HG02798 (cell line): ENCODE data around the gene NEB.
"Not testable (repeated sequence)": the region's sequence is repeated elsewhere in the genome, so short reads cannot be mapped to it uniquely, and the experiment has no call there.

Source experiments
- ATAC-seq: cut with Tn5 transposase; IDR thresholded peaks from one replicate; pipeline ENCODE4 v1.9.1; 2021; ENCODE audit warnings: mild to moderate bottlenecking; ENCODE audit not compliant: unreplicated experiment, poor library complexity

NEB gene

DNA sequence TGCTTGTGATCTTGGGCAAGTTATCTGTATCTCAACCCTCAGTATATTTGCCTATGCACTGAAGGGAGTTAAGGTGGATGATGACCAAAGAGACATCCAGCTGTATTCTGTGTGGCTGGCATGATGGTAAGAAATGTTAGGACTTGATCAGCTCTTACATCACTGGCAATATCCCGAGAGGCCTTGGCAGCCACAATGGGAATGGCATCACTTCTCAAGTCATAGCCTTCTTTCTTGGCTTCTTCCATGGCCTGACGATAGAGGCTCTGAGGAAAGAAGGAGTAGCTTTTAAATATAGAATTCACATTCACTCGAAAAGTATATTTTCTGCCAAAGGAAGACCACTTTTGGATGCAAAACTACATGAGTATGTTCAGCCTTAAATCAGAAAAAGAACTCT, 113.5 kb downstream of the NEB start:
- ATAC-seq: no peak

GRCh38 chr2:151619337-151619989, 114.8 kb downstream of the NEB start:
- peak; percentile 45 for ATAC-seq

DNA sequence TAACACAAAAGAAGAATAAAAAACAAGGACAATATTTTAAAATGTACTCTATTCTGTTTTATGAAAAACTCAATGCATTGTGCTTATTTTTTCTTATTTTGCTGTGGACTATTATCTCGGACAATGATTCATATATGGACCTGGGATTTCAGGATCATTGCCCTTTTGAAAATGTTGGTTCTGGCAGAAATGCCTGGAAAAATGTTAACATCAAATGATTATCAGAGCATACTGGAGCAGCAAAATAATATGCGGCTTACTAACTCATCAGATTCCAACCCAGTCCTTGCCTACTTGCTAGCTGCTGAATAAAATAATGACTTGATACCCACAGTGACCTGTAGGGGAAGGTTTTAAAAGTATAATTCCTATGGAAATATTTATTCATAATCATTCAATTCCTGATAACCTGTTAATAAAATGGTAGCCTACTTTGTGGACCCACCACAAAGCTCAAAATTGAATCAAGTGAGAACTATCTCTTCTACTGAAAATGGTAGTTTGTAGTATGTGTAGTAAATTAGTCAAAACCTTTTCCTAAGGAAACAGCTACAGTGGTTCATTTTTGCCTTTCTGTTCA, 117.4 kb downstream of the NEB start:
- ATAC-seq: no peak

GRCh38 chr2:151614606-151615306, 119.5 kb downstream of the NEB start:
- ATAC-seq: no peak

DNA sequence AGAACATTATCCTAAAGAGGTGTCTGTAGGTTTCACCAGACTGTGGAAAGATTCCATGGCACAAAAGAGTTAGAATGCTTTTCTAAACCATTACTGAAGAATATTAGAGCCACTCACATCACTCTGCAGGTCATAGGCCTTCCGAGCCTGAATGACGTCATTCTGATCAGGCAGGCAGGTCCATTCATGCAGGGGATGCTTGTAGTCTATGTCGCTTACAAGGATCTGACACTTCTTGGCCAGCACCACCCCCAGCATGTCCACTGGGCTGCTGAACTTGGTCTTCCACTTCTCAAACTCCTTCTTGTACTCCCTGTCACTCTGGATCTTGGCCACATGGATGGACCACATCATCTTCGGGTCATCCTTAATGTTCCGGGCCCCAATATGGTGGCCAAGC, 120.1 kb downstream of the NEB start:
- ATAC-seq: no peak

DNA sequence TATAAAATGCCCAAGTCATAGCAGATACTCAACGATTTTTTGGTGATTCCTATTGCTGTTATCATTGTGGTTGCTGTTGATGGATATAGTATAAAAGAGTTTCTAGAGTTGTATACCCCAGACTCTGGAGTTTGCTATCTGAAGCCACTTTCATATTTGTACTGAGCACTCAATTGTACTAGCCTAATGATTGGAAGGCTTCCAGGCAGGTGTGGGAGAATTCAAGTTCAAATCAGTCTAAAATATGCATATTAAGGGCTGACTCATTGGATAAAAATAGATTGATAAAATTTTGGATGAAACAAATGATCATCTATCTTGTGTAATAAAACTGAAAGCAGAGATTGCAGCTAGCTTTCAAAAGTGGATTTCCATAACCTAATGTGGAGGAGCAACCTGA, 122.9 kb downstream of the NEB start:
- no peak for ATAC-seq

GRCh38 chr2:151610310-151610709, 124.0 kb downstream of the NEB start:
- ATAC-seq: no peak

GRCh38 chr2:151609705-151610104, 124.6 kb downstream of the NEB start:
- ATAC-seq: no peak

- ATAC-seq: not testable (repeated sequence)
Measured at GRCh38 chr2:151607459-151608424, 126.5 kb downstream of the NEB start.

DNA sequence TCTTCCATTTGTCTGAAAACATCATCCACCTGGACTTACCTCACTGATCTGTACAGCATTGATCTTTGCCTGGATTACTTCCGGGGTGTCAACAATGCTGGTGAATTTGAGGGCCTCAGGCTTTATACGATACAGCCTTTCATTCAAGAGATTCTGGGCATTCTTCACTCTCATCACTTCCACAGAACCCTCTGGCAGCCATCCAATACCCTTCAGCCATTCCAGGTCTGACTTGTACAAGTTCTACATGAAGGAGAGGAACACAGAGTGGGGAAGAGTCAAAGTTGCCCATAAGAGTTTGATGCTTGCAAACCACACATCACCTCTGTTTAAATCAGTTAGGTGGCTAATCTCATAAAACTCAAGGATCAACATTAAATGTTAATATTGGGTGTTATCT, 130.7 kb downstream of the NEB start:
- not testable (repeated sequence) for ATAC-seq

- ATAC-seq: not testable (repeated sequence)
Measured at GRCh38 chr2:151602402-151602801, 131.9 kb downstream of the NEB start.

GRCh38 chr2:151601803-151602202, 132.5 kb downstream of the NEB start:
- ATAC-seq: peak; percentile 55

GRCh38 chr2:151596903-151597608, 137.2 kb downstream of the NEB start:
- not testable (repeated sequence) for ATAC-seq

DNA sequence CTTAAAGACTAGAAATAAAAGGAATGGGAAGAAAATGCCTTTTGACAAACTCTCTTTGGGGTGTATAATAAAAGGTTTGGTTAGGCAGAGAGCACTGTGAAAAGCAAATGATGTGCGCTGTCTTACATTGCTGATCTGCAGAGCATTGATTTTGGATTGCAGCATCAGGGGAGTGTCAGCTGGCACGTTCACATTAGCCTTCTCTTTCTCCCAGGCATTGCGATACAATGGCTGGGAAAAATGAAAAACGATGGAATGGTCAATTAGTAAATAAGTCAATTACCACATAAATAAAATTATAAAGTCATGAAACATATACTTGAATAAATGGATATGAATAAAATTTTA, 142.4 kb downstream of the NEB start:
- not testable (repeated sequence) for ATAC-seq

DNA sequence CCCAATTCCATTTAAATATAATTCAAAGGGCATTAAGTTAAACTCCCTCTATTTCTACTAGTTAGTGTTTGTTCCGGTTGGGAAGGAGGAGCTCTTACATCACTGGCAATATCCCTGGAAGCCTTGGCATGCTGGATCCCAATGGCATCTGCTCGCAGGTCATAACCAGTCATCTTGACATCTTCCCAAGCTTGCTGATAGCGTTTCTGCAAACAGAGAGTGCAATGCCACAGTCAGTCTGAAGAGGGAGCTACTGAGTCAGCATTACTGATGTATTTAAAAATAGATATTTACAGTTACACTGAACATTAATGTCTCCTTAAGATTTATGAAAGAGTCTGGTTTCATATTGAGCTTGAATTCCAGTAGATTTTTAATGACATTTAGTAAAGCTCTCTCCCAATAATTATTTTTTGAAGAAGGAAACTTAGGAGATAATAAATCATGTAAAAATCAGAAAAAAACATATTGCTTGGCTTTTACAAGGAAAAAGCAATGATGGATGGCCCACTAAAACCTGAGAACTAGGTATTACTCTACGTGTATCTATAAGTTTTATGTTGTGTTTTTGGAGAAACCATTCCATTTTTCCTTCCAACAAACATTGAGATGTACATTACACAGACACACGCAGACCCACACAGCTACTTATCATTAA, 142.9 kb downstream of the NEB start:
- ATAC-seq: not testable (repeated sequence)

GRCh38 chr2:151581300-151581699, 153.0 kb downstream of the NEB start:
- not testable (repeated sequence) for ATAC-seq

GRCh38 chr2:151580697-151581096, 153.6 kb downstream of the NEB start:
- ATAC-seq: peak; percentile 66

DNA sequence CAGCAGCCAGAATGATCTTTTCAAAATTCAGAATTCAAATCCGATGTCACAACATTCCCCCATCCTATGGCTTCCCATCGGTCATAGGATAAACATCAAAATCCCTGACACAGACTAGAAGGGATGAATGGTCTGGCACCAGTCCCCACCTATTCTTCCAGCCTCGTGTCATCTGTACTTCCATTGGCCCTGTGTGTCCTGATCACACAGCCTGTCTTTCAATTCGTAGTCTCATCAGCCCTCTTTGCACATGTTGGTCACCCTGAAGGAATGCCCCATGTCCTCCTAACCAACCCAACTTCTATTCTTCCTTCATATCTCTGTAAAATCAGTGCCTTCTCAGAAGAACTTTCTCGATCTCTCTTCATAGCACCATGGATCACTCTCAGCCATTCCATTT, 157.2 kb downstream of the NEB start:
- ATAC-seq: no peak

DNA sequence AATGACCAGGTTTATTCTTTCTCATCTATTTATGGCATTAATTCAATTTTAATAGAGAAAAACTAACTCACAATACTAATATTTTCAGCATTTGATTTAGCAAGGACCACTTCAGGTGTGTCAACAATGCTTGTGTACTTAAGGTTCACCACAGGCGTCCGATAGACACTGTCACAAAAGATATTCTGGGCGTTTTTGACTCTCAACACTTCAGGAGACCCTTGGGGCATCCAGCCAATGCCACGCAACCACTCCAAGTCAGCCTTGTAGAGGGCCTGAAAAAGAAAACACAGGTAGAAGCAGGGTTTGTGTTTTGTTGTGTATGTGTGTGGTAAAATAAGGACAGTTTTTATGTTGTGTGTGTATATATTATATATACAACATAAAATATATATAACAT, 158.2 kb downstream of the NEB start:
- ATAC-seq: no peak

DNA sequence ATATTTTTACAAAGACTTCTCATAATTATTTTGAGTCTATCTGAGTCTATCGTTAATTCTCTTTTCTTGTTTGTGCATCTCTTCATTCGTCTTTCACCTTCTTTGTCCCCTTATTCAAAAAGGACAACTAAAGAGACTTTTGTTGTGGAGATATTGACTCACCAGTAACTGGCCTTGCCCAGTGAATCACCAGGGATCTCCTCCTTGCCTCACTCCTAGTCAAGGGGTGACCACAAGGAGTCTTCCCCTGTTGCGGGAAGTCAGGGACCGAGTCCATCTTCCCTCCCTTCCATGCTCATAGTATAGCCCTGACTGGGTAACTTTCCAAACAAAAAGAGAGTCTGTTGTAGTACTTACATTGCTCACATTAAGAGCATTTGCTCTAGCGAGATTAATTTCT, 158.9 kb downstream of the NEB start:
- no peak for ATAC-seq
